ENCODE data around the gene WNT7B. TPM values are rescaled to one million over a fixed set of nuclear protein-coding genes. Genes with fewer than 3 reads are reported as not detected.
A peak's percentile ranks its signal among the peaks of the same experiment; 100 is the strongest.

WNT7B gene
- total RNA-seq, 1 experiment from 2014 or later, result not detected

- H3K4me3 ChIP-seq, result no peak overlapping the region
- no peak overlapping the region for H3K27ac ChIP-seq
- no peak for DNase-seq
- H3K36me3 ChIP-seq, result no peaks in the 10 kb centered on the region
- no peaks in the 10 kb centered on the region for H3K4me1 ChIP-seq
- no peaks in the 10 kb centered on the region for H3K9me3 ChIP-seq (replicated peaks)
- H3K27me3 ChIP-seq, result no peaks in the 10 kb centered on the region
Measured at GRCh38 chr22:45915151-45915550, 61.8 kb downstream of the WNT7B start.

DNA sequence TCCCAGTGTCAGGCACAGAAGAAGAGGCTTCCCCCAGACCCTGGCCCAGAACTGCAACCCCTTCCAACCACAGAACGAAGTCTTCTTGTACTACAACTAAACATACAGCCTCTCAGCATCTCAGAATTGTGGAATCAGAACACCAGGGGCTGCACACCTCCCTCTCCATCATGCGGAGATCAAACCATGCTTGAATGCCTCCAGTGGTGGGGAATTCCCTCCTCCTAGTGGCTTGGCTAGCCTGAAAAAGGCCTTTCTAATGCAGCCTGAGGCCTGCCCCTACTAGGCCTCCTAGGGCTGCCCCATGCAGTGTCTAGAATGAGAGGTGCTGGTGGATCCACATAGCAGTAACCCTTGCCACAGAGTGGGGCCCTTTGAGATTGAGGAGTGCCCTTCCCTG is 62.7 kb downstream of the WNT7B start:
- Histone ChIP-seq H3K27ac (no peak overlapping the region), H3K4me3 (no peak overlapping the region), H3K4me1 (no peaks in the 10 kb centered on the region), H3K9me3 (replicated peaks) (no peaks in the 10 kb centered on the region), H3K27me3 (no peaks in the 10 kb centered on the region), H3K36me3 (no peaks in the 10 kb centered on the region)
- DNase-seq, result no peak

- H3K27ac ChIP-seq, result no peak overlapping the region
- H3K36me3 ChIP-seq, result no peaks in the 10 kb centered on the region
- no peak for DNase-seq
- no peak overlapping the region for H3K4me3 ChIP-seq
- no peaks in the 10 kb centered on the region for H3K9me3 ChIP-seq (replicated peaks)
- no peaks in the 10 kb centered on the region for H3K4me1 ChIP-seq
- H3K27me3 ChIP-seq, result no peaks in the 10 kb centered on the region
Measured at GRCh38 chr22:45912910-45913309, 64.1 kb downstream of the WNT7B start.

DNA sequence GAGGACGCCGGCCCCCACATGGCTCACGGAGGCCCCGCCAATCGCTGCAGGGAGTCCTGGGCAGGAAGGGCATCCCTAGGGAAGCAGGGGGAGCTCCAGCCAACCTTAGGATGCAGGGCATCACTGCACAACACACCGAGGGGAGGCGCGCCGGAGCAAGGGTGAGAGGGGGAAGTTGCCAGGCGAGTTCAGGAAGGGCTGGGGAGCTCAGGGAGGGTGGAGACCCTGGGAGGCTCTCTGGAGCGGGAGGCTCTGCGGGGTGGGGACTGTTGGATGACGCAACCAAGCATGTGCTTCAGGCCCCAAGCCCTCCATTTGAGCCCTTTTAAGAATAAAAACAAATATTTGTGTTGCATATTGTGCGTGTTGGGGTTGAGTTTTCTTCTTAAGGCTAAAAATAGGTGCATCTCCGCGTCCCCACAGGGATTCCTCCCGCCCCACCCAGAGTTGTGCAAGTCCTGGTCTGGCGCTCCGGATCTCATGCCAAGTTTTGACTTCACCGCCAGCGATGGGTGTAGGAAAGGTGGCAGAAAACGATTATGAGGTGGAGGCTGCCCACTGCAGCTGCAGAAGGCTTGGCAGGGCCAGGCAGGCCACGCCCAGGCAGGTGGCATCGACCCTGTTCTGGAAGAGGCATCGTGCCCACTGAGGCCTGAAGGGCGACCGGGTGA is 65.2 kb downstream of the WNT7B start:
- H3K9me3 ChIP-seq (replicated peaks), result no peaks in the 10 kb centered on the region
- H3K36me3 ChIP-seq, result no peaks in the 10 kb centered on the region
- H3K4me3 ChIP-seq, result no peak overlapping the region
- no peak overlapping the region for H3K27ac ChIP-seq
- H3K27me3 ChIP-seq, result no peaks in the 10 kb centered on the region
- H3K4me1 ChIP-seq, result no peaks in the 10 kb centered on the region
- no peak for DNase-seq

GRCh38 chr22:45910928-45911467 is 66.0 kb downstream of the WNT7B start:
- Histone ChIP-seq H3K4me3 (no peak overlapping the region), H3K27me3 (no peaks in the 10 kb centered on the region), H3K9me3 (replicated peaks) (no peaks in the 10 kb centered on the region), H3K36me3 (no peaks in the 10 kb centered on the region), H3K27ac (no peak overlapping the region), H3K4me1 (no peaks in the 10 kb centered on the region)
- no peak for DNase-seq

DNA sequence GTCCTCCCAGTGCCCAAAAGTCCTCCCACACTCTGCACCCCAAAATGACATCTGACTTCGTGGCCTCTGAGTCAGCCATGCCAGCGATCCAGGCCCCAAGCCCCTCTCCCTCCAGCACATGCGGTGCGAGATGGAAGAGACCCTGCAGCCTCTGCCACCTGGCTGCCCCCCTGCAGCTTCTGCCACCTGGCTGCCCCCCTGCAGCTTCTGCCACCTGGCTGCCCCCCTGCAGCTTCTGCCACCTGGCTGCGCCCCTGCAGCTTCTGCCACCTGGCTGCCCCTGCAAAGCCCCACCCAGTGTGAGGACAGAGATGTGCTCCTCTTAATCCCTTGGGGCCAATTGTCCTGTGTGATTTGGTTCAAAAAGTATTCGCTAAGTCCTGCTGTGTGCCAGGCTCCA is 68.0 kb downstream of the WNT7B start:
- Histone ChIP-seq H3K36me3 (no peaks in the 10 kb centered on the region), H3K4me3 (no peak overlapping the region), H3K27ac (no peak overlapping the region), H3K4me1 (peaks cover 2% of the 10 kb centered on the region), H3K9me3 (replicated peaks) (no peaks in the 10 kb centered on the region), H3K27me3 (peaks cover 6% of the 10 kb centered on the region)
- no peak for DNase-seq

- peaks cover 6% of the 10 kb centered on the region for H3K27me3 ChIP-seq
- H3K4me1 ChIP-seq, result peaks cover 9% of the 10 kb centered on the region
- no peaks in the 10 kb centered on the region for H3K36me3 ChIP-seq
- no peak overlapping the region for H3K4me3 ChIP-seq
- H3K27ac ChIP-seq, result no peak overlapping the region
- H3K9me3 ChIP-seq (replicated peaks), result no peaks in the 10 kb centered on the region
- DNase-seq, result no peak
Measured at GRCh38 chr22:45907996-45908395, 69.0 kb downstream of the WNT7B start.

DNA sequence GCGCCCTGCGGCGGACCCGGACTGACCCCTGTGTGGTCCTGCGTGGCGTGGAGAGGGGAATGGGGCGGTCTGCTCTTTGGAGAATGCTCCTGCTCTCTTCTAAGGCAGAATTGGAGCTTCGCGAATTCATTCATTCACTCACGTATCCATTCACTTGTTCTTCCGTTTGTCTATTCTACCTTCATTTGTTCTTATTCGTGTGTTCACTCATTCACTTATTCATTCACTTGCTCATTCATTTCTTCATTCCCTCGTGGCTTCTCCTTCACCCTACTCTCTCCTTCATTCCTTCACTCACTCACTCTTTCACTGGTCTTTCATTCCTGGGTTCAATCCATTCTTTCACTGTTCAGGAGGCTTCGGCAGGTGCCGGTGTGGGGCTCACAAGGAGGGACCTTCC is 69.6 kb downstream of the WNT7B start:
- Histone ChIP-seq H3K36me3 (no peaks in the 10 kb centered on the region), H3K4me3 (no peak overlapping the region), H3K27ac (no peak overlapping the region), H3K27me3 (peaks cover 6% of the 10 kb centered on the region), H3K4me1 (peaks cover 14% of the 10 kb centered on the region), H3K9me3 (replicated peaks) (no peaks in the 10 kb centered on the region)
- DNase-seq, result no peak

DNA sequence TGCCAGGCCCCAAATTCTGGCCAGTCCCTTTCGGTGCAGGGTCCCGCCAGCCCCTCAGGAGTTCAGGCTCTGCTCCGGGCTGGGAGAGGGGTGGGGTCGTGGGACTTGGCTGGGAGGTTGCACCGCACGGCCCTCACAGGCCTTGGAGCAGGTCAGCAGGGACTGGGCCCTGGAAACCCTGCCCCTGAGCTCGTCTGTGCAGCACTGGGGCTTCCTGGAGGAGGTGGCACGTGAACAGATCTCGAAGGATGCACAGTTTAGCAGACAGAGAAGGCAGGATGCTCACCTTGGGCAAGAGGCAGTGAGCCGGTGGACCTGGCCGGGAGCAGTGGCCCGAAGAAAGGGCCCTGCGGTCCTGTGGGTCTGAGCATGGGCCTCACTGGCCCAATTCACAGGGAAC is 70.0 kb downstream of the WNT7B start:
- Histone ChIP-seq H3K4me1 (peaks cover 14% of the 10 kb centered on the region), H3K4me3 (no peak overlapping the region), H3K27me3 (peaks cover 6% of the 10 kb centered on the region), H3K9me3 (replicated peaks) (no peaks in the 10 kb centered on the region), H3K27ac (no peak overlapping the region), H3K36me3 (no peaks in the 10 kb centered on the region)
- no peak for DNase-seq

DNA sequence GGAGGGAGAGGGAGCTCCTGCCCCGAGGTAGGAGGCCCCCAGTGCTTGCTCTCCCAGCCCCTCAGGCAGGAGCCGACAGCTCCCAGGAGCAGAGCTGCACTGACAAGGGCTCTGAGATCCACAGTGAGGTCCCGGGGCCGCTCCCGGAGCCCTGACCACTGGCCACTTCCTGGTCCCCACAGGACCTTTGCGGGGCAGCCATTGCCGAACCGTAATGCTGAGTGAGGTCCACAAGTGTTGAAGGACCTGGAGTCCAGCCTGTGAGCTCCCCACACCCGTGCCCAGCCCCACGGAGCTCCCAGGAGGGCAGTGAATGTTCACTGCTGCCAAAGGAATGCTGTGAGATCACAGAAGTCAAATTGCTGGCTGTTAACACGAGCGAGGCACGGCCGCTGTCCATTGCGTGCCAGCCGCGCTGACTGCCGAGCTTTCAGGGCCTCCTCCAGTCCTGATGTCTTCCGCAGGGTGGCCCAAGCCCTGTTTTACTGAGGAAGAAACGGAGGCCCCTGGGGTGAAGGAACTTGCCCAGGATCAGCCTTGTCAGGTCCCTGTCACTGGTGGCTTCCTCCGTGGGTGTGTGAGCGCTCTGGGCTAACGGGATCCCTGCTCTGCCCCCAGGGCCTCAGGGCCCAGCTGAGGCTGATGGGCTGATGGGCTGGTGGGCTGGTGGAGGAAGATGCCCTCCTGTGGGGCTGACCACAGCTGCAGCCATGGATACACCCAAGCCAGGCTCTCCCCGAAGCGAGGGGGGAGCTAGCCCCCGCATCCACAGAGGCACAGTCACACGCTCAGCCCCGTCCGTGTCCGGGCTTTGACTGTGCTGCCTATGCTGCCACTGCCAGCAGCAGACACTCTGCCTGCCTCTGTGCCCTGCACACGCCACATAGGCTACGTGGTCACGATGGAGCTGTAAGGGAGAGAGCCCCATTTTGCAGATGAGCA is 70.8 kb downstream of the WNT7B start:
- H3K27ac ChIP-seq, result no peak overlapping the region
- H3K36me3 ChIP-seq, result no peaks in the 10 kb centered on the region
- peak overlapping the region; percentile 9; the same call in 1 of the 2 replicates for H3K4me3 ChIP-seq
- no peak for DNase-seq
- H3K27me3 ChIP-seq, result peaks cover 6% of the 10 kb centered on the region
- H3K4me1 ChIP-seq, result peaks cover 14% of the 10 kb centered on the region
- no peaks in the 10 kb centered on the region for H3K9me3 ChIP-seq (replicated peaks)

DNA sequence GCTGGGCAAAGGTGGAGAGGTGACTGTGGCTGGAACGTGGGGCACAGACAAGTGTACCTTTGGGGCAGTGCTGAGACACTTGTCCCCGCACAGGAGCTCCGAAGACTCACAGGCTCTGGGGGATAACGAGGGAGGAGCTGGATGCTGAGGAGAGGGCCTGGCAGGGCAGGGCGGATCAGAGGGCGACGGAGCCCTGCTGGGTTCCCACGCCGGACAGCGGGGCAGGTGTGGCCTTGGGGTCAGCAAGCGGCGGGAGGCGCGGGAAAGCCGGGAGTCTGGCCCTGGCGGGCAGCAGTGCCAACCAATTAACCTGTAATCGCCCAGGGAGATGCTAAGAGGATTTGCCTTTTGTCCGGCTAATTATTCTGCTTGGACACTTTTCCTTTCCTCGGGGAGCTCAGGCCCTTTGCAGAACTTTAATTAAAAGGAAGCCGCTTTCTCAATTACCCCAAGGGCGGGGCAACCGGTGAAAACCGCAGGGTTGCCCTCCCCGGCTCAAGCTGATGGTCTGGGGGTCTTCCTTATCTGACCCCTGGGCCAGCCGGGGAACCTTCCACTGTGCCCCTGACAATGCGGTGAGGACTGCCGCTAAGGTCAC is 71.5 kb downstream of the WNT7B start:
- Histone ChIP-seq H3K4me1 (peaks cover 14% of the 10 kb centered on the region), H3K9me3 (replicated peaks) (no peaks in the 10 kb centered on the region), H3K27ac (no peak overlapping the region), H3K4me3 (no peak overlapping the region), H3K27me3 (peaks cover 6% of the 10 kb centered on the region), H3K36me3 (no peaks in the 10 kb centered on the region)
- DNase-seq, result no peak

DNA sequence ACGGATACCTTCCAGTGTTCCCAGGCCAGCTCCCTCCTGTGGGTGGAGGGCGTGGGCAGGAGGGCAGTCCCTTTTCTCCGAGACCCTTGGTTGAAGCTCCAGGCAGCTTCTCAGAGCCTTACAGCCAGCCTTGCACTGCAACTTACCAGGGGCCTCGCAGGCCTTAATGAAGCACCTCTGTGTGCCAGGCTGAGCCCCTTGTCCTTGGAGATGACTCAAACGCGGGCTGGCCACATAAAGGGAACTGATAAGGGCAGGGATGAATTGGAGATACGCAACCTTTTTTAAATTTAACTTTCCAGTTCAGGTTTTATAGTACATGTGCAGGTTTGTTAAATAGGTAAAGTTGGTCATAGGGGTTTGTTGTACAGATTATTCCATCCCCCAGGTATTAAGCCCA is 72.7 kb downstream of the WNT7B start:
- Histone ChIP-seq H3K27ac (no peak overlapping the region), H3K9me3 (replicated peaks) (no peaks in the 10 kb centered on the region), H3K4me1 (peaks cover 14% of the 10 kb centered on the region), H3K27me3 (peaks cover 6% of the 10 kb centered on the region), H3K4me3 (no peak overlapping the region), H3K36me3 (no peaks in the 10 kb centered on the region)
- no peak for DNase-seq

GRCh38 chr22:45903355-45904135 is 73.4 kb downstream of the WNT7B start:
- H3K9me3 ChIP-seq (replicated peaks), result no peaks in the 10 kb centered on the region
- peaks cover 6% of the 10 kb centered on the region for H3K27me3 ChIP-seq
- H3K4me1 ChIP-seq, result peaks cover 14% of the 10 kb centered on the region
- H3K27ac ChIP-seq, result peak overlapping the region; percentile 33
- DNase-seq, result peak; percentile 78 to 80
- peak overlapping the region; percentile 44 for H3K4me3 ChIP-seq
- no peaks in the 10 kb centered on the region for H3K36me3 ChIP-seq

DNA sequence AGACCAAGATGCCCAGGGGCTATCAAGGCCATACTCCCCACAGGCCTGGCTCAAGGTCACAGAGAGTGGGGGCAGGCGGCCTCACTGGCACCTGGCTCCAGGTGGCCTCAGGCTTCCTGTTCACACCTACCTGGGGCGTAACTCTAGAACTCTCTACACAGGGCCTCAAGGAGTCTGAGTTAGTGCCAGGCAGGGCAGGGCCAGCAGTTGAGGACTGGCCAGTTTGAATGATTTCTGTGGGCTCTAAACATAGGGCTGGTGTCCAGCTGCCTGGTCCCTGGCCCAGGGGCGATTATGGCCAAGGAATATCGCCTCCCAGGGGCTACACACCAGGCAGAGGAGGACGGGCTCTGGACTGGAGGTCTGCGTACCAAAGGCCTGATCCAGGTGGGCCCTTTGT is 79.2 kb downstream of the WNT7B start:
- Histone ChIP-seq H3K9me3 (replicated peaks) (no peaks in the 10 kb centered on the region), H3K4me3 (no peak overlapping the region), H3K27ac (no peak overlapping the region), H3K4me1 (peaks cover 9% of the 10 kb centered on the region; the same call in 1 of the 2 replicates), H3K27me3 (no peaks in the 10 kb centered on the region), H3K36me3 (no peaks in the 10 kb centered on the region)
- no peak for DNase-seq
